ENCODE results near the gene MYOM1.

The MYOM1 gene

DNA sequence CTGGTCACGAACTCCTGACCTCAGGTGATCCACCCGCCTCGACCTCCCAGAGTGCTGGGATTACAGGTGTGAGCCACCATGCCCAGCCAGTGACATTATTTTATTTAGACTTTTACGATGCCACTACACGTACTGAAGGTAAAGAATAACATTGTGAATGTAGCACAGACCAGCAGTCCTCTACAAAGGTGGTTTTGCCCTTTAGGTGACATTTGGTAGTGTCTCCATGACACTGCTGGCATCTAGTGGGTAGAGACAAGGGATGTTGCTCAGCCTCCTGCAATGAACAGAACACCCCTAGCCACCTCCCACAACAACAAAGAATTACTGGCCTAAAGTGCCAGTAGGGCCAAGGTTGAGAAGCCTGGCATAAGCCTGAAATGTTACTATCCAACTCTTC lies 69.5 kb downstream of the MYOM1 start:
- DNase-seq (ENCODE audit: low read depth): no peak

DNA sequence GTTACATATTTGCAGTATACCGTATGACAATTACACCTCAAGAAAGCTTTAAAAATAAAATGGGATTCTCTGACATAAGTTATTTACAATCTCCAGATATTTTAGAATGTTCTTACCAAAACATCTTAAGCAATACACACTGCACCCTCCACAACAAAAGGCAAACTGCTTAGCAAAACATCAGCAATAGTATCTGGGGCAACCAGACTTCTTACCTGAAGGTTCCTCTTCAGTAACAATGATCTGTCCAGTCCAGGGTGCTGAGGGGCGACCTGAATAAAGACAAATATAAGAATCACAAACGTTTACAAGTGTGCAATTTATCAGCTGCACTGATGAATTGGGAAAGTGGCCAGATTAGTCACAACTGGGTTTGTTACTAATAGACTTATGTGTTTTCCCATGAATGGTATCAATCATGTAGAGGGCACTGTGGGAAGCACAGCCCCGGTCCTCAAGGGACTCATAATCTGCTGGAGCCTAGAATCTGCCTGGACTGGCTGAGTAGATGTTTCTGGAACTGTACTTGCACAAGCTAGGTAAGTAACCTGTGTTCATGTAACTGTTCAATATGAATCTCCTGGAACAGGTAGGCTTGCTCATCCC lies 70.7 kb downstream of the MYOM1 start:
- DNase-seq (ENCODE audit: low read depth): no peak

DNA sequence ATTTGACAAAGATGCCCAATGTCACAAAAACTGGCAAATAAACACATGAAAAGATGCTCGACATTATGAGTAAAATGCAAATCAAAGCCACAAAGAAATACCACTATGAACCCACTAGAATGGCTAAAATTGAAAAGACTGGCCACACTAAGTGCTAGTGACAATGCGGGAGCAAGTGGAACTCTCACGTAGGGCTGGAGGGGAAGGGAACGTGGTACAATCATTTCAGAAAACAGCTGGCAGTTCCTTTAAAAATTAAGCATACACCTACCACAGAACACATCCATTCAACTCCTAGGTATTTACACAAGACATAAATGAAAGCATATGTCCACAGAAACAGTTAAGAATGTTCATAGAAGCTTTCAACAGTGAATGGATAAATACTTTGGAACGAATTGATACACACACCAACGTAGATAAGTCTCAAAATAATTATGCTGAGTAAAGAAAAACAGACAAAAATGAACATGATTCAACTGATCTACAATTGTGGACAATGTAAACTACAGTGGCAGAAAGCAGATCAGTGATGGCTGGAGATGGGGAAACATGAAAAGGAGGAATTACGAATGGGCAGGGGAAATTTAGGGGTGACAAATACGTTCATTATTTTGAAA lies 71.7 kb downstream of the MYOM1 start:
- DNase-seq (ENCODE audit: low read depth): no peak

DNA sequence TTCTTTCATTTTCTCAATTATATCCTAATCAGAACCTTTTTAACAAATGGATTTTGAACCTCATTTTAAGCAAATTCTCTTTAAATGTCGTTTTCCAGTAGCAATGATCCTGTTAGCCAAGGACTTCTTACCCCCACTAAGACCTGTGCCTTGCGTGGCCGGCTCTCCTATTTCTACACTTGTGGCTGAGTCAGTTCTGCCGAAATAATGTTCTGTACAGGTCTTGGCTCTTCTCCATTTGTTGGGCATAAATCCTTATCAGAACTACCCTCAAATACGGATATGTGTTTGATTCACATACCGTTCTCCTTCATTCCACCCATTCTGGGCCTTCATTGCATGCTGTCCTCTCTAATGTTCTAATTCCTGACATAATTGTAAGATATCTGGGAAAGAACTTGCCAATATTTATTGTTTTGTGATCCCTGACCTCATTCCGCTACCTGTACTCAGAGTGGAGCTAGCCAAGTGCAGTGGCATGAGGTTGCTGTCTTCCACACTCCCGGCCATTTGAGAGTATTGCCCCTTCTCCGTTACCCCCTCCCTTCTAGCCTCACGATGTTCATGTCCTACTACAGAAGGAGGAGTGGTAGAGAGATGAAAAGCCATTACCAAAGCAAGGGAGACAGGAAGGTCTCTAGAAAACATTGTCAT lies 78.7 kb downstream of the MYOM1 start:
- no peak for DNase-seq (ENCODE audit: low read depth)

DNA sequence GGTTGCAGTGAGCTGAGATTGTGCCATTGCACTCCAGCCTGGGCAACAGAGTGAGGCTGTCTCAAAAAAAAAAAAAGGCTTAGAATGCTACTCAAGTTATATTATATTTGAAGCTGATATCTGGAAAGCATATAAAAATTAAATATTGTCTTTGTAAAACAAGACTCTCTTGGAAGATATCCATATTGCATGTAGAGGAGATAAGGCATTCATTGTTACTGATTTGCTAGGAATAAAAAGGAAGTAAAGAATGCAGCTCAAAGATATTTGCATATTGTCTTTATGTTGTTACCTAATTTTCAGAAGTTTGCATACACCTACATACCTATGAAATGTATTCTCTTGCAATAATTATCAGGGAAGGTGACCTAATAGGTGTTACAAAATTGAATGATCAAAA lies 79.4 kb downstream of the MYOM1 start:
- DNase-seq (ENCODE audit: low read depth): no peak

DNA sequence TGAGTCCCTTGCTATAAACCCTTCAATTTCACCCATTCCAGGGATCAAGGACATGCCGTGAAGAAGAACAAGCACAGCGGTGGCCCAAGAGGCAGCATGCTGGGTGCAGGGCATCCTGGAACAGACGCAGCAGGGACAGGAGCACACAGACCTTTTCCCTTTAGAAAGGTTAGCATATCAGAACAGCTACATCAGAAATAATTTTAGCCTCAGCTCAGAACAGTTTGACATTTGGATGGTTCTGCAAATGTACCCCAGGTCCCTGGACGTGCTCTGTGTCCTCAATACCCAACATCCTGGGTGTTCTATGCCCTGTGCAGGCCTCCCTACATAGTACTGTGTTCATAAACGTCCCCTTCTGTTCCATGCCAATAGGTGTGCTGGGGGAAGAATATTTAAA lies 80.4 kb downstream of the MYOM1 start:
- no peak for DNase-seq (ENCODE audit: low read depth)

DNA sequence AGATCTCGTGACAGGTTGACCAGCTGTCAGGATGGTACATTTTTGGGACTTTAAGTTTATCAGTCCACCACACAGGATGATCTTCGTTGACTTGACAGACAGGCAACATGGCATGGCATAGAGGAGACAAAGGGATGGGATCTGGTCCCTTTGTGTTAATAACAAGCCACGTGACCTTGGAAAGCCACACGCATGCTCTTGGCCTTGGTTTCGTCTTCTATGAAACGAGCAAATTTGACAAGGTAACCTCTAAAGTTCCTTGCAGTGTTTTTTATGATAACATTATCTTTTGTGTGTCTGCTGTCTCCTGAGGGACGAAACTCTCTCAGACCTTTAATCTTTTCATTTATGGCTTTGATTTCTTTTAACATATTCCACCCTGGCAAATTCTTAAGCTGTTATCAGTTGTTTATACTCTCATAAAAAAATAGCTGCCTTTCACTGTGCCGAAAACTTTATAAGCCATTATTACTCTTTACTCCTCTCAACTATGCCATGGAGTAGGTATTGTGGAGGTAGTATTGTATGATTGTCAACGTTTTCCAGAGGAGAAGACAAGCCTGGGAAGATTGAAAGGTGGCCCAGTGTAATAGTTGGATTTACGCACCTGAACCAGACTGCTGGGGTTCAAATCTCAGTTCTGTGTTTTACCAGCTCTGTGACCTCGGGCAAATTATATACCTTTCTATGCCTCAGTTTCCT lies 81.3 kb downstream of the MYOM1 start:
- no peak for DNase-seq (ENCODE audit: low read depth)

DNA sequence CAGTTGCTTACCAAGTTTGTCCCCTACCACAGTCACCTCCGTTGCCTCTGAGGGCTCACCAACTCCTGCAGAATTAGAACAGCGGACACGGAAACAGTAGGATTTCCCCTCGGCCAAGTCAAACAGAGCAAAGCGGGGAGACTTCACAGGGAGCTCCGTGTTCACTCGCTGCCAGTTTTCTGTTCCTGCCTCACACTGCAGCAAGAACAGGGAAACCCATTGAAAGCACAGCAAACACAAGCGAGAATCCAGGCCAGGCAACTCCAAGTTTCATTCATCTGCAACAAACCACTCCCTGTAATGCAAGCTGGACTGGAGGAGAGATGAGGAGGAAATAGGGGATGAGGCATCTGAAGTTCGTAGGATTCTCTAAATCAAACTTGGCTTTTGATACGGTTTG lies 84.2 kb downstream of the MYOM1 start:
- no peak for DNase-seq (ENCODE audit: low read depth)

DNA sequence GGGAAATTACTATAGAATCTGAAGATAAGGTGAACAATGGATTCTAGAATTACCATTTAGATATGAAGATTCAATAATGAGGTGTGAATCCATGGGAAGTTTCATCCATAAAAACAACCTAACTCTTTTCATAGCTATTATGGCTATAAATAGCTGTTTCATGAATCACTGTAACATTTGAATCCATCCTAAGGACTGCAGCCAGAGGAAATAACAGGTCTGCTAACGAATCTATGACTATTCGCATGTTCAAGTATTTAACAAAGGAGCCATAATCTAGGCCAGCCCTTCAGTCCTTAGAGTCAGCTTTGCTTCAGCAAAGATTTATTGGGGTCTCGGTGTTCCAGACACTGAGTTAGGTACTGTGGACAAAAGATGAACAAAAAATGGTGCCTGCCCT lies 87.1 kb downstream of the MYOM1 start:
- DNase-seq (ENCODE audit: low read depth): no peak

DNA sequence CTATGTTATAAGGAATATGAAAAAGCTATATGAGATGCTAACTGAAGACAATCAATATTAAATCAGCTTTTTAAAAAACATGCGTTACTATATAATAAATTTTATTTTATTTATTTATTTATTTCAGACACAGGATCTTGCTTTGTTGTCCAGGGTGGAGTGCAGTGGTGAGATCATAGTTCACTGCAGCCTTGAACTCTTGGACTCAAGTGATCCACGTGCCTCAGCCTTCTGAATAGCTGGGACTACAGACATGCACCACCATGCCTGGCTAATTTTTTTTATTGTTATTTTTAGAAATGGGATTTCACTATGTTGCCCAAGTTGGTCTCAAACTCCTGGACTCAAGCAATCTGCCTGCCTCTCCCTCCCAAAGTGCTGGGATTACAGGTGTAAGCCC lies 89.4 kb downstream of the MYOM1 start:
- no peak for DNase-seq (ENCODE audit: low read depth)

DNA sequence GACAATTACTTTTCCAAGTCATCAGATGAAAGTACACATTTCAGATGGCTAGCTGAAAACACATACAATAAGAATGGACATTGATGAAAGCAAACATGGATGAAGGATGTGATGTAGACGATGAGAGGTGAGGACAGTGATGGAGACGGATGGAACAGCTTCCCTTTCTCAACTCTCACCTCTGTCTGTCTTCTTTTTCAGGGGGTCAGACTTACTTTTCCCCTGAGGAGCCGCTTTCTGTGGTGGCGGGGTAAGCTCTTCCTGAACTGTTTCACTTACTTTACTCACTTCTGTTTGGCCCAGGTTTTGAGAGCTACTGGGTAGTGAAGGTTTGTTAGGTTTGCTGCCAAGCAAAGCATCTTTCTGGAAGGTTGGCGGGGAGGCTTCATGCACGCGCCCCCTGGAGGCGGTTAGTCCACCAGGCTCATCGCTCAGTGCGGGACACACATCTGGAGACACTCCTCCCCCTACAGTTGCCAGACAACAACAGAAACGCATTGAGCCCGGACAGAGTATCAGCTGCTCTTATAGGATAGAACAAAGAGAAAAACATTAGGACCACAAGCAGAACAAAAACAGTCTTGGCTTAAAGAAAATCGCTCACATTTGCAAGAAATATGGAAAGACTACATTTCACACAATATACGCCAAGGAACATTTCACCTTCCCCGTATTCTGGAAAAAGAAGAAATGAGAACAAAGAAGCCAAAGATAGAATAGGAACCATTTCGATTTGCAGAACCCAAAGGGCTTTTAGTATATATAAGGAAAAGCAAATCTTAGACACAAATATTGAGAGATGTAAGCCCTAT lies 90.5 kb downstream of the MYOM1 start:
- DNase-seq (ENCODE audit: low read depth): peak; percentile 53

DNA sequence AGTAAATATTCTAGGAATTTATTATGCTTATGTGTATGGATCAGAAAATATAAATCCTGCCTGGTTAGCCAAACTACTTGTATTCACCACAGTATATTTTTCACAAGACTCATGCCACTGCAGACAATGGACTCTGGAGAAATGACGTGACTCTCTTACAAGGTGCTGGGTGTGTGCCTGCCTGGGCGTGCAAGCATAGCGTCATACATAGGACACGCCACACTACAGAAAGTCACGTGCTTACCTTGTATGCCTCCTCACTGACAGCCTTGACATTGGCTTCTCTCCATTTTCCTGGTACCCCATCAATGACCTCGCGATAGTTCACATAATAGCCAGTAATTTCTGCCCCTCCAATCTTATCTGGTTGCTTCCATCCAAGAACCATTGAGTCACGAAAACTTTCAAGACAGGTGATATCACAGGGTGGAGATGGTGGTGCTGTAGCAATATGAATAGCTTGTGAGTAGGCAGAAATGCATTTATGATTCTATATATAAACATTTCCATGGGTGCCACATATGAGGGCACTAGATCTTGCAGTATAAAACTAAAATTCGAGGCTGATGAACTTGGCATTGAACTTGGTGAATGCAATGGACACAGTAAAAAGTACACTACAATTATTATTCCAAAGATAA lies 93.2 kb downstream of the MYOM1 start:
- DNase-seq (ENCODE audit: low read depth): no peak

DNA sequence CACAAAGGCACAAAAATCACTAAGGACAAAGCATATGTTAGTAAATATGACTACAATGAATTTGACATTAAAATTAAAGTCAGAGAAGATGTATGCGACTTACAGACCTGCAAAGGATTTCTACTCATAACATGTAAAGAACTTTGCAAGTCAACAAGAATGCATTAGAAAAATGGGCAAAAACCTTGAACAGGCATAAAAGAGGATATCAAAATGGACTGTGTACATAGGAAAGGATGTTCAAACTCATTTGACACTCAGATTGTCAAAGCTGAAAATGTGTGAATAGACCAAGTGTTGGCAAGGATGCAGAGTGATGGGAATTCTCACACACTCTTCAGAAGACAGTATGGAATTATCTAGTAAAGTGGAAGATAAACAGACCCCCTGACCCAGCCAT lies 94.9 kb downstream of the MYOM1 start:
- DNase-seq (ENCODE audit: low read depth): no peak

DNA sequence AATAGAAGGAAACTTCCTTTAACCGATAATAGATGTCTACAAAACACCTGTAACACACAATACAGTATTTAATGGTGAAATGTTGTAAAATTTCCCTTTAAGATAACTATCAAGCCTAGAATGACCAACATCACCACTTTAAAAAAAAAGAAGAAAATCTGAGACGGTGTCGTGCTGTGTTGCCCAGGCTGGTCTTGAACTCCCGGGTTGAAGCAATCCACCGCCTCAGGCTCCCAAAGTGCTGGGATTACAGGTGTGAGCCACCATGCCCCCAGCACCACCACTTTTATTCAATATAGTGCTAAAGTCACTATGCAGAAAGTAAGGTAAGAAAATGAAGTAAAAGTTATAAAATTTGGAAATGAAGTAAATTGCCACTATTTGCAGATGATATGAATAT lies 96.9 kb downstream of the MYOM1 start:
- DNase-seq (ENCODE audit: low read depth): no peak

DNA sequence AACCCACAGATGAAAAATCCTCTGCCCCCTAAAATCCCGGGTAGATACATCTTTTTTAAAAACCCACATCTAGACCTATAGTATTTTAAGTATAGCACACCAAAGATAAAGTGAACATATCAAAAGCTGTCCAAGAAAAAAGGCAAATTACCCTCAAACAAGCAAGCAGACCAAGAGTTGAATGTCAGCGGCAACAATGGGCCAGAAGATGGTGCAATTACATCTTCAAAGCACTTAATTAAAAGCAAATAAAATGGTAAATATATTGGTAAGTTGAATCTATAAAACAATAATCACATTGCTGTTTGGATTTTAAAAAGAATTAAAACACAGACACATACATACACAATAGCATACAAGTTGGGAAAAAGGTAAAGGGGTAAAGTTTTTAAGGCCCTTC lies 98.5 kb downstream of the MYOM1 start:
- DNase-seq (ENCODE audit: low read depth): no peak

DNA sequence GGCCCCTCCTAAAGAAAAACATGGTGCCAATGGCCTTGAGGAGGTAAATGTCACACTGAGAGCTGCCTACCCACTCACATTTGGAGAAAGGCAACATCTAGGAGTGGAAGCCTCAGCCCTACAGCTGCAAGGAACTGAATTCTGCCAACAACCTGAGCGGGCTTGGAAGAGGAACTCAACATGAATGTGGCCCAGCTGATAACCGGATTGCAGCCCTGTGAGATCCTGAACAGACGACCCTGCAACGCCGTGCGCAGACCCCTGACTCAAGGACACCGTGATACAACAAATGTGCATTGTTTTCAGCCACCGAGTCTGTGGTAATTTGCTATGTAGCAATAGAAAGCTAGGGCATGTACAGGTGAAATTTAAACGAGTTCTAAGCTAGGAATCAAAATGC lies 99.4 kb downstream of the MYOM1 start:
- no peak for DNase-seq (ENCODE audit: low read depth)

DNA sequence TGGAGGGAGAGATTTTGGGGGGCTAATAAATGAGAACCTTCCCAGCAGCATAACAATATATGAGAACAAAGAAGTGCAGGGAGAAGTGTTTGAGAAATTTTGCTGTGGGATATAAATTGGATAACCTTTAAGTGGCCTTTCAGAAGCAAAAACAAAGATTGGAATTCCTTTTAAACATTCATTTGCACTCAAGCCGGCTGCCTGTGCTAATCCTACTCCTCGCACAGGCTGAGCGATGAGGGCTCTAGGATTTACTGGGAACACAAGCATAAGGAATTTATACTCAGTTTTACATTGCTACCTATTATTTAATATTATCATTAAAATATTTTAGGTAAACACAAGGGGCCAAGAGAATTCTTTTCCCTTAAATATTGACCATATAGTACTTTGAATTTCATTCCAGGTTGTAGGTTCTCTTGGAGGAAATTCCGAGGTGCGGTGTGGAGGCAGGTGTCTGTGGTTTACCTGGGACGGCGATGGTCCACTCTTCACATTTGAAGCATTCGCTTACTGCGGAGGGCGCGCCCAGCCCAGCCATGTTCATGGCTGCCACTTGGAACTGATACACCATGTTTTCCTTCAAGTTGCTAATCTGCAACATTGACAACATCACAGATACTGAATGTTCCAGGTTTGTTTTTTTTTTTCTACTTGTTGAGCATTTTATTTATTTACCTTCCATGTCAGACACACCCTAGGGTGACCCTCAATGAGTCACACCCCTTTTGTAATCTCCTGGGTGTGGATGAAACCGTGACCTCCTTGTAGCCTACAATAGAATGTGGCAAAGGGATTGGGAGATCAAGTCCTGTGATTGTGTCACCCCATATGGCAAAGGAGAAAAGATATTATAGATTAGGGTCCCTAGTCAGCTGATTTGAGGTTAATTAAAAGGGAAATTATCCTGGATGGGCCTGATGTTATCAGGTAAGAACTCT lies 100.1 kb downstream of the MYOM1 start:
- DNase-seq (ENCODE audit: low read depth): no peak

DNA sequence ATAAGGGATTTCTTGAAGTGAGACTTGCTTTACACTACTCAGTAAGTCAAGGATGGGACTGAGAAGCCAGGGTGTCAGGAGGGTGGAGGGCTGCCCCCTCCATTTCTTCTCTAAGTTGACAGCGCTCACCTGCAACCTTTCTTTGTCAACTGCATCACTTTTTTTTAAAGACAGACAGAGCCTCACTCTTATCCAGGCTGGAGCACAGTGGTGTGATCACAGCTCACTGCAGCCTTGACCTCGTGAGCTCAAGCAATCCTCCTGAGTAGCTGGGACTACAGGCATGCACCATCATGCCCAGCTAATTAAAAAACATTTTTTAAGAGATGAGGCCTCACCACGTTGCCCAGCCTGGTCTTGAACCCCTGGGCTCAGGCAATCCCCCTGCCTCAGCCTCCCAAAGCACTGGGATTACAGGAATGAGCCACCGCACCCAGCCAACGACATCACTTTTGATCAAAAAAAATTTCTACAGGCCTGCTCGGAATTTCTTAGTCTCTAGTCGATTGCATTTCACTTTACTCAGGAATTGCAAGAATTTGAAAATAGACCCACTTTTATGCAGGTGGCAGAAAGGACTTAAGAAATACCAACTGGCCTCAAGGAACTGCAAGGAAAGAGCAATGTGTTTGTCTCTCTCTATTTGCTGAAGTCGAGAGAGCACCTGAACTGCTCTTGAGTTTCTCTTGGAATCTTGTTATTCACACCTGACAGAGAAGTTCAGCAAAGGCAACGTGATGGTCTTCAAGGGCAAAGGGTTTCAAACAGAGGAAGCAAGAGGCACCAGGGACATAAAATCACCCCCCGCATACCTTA lies 101.4 kb downstream of the MYOM1 start:
- no peak for DNase-seq (ENCODE audit: low read depth)

DNA sequence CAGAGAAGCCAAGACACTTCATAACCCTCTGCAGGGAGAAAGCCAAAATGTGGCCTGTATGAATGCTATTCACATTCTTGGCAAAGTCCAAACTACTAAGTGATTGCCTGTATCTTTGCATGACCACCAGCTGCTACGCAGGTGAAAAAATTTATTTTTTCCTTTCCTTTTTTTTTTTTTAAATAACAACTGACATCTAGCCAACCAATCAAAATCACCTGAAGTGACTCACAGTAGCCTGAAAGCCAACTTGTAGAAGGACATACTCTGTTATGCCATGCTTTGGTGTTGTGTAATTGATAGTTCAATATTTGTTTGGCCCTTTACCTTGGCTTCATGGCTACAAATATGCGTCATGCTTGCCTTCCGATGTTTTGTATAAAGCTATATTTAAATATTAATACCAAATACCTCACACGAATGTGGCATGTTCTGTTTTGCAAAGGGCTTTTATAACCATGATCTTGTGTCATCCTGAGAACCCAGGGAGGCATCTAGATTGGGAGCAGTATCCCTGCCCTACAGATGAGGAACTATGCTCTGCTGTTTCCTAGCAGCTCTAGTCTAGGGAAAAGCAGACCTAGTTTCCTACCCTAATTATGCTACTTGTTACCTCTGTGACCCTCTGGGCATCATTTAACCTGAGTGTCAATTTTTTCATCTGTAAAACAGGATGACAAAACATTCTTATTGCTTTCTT lies 102.1 kb downstream of the MYOM1 start:
- no peak for DNase-seq (ENCODE audit: low read depth)

All from GM04504 (cell line).